ENCODE results near the gene ATP1A4. TPM values are rescaled to one million over a fixed set of nuclear protein-coding genes. Genes with fewer than 3 reads are reported as not detected.

The ATP1A4 gene
- total RNA-seq, 1 donor = not detected

GRCh38 chr1:160143695-160144094 is 7.7 kb upstream of the ATP1A4 start:
- no peak for DNase-seq (ENCODE audit: low read depth)
- H3K4me3 ChIP-seq (ENCODE audit: low read depth, low read length) = no peak overlapping the region
- no peak for TF ChIP-seq CTCF (IDR thresholded peaks at IDR 0.05; ENCODE audit: insufficient read depth, low read length)

GRCh38 chr1:160144921-160145320 is 6.5 kb upstream of the ATP1A4 start:
- H3K4me3 ChIP-seq (ENCODE audit: low read depth, low read length) = no peak overlapping the region
- DNase-seq (ENCODE audit: low read depth) = peak; percentile 36
- no peak for TF ChIP-seq CTCF (IDR thresholded peaks at IDR 0.05; ENCODE audit: insufficient read depth, low read length)

GRCh38 chr1:160146107-160146506 is 5.3 kb upstream of the ATP1A4 start:
- no peak for DNase-seq (ENCODE audit: low read depth)
- no peak overlapping the region for H3K4me3 ChIP-seq (ENCODE audit: low read depth, low read length)
- TF ChIP-seq CTCF (IDR thresholded peaks at IDR 0.05; ENCODE audit: insufficient read depth, low read length) = no peak

- no peak overlapping the region for H3K4me3 ChIP-seq (ENCODE audit: low read depth, low read length)
- no peak for TF ChIP-seq CTCF (IDR thresholded peaks at IDR 0.05; ENCODE audit: insufficient read depth, low read length)
- no peak for DNase-seq (ENCODE audit: low read depth)
Observed at GRCh38 chr1:160148121-160148520, 3.3 kb upstream of the ATP1A4 start.

- TF ChIP-seq CTCF (IDR thresholded peaks at IDR 0.05; ENCODE audit: insufficient read depth, low read length) = no peak
- no peak for DNase-seq (ENCODE audit: low read depth)
- no peak overlapping the region for H3K4me3 ChIP-seq (ENCODE audit: low read depth, low read length)
Observed at GRCh38 chr1:160149233-160149632, 2.2 kb upstream of the ATP1A4 start.

DNA sequence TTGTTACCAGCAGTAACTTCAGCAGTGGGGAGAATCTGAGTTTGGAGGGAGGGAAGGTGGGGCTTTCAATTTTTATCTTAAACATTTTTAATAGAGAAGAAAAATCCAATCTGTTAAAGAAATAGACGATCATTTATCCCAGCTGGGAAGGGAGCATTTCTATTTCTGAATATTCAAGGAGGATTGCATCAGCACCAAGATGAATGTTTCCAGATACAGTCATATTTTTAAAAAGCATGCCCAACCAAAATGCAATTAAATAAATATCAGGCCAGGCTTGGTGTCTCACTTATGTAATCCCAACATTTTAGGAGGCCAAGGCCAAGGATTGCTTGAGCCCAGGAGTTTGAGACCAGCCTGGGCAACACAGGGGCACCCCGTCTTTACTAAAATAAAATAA is 1.7 kb upstream of the ATP1A4 start:
- peak; percentile 90 for DNase-seq (ENCODE audit: low read depth)
- TF ChIP-seq CTCF (IDR thresholded peaks at IDR 0.05; ENCODE audit: insufficient read depth, low read length) = no peak
- H3K4me3 ChIP-seq (ENCODE audit: low read depth, low read length) = no peak overlapping the region

GRCh38 chr1:160154790-160155189 is 3.4 kb downstream of the ATP1A4 start:
- no peak for TF ChIP-seq CTCF (IDR thresholded peaks at IDR 0.05; ENCODE audit: insufficient read depth, low read length)
- no peak overlapping the region for H3K4me3 ChIP-seq (ENCODE audit: low read depth, low read length)
- DNase-seq (ENCODE audit: low read depth) = no peak

Measured in fibroblast of the aortic adventitia (primary cell).